Endometrial microvascular endothelial cells (primary cell): ENCODE results near the gene TMEM95. TPM values are rescaled to one million over a fixed set of nuclear protein-coding genes. Genes with fewer than 3 reads are reported as not detected.

ENCODE experiments used
- in situ Hi-C: cut with HindIII; loops from 2 replicates; pipeline ENCODE4 v1.10.0; 2017; ENCODE audit warnings: low sequenced_read_pairs, low pct_unique_long_range_greater_than_20kb; ENCODE audit errors: inconsistent ontology term
- total RNA-seq: library from RNA; depleted of rRNA; stranded (reverse); fragments of >200 nt; gene quantifications from one replicate; pipeline ENCODE4 v1.2.3, GENCODE V29; 2015; ENCODE audit errors: inconsistent ontology term

Gene TMEM95
- total RNA-seq, 1 donor from 2014 or later: not detected

- in situ Hi-C loops: no loop called here
These were observed 38.9 kb downstream of the TMEM95 start for GRCh38 chr17:7393613-7394451.

GRCh38 chr17:7394452-7395191, 39.7 kb downstream of the TMEM95 start, which contains the start of gene PLSCR3:
TSS of gene PLSCR3 (minus strand) at chr17:7394525. CDS start at chr17:7394110, 415 bp downstream.
- in situ Hi-C loops: no loop called here

- in situ Hi-C loops: no loop called here
These were observed 41.2 kb downstream of the TMEM95 start for GRCh38 chr17:7396147-7396546.

- in situ Hi-C loops: no loop called here
These were observed 43.7 kb downstream of the TMEM95 start for GRCh38 chr17:7398612-7399011.

GRCh38 chr17:7403043-7403726, 48.2 kb downstream of the TMEM95 start:
- in situ Hi-C loops: no loop called here

- in situ Hi-C loops: no loop called here
These were observed 48.7 kb downstream of the TMEM95 start for GRCh38 chr17:7403727-7403976.

GRCh38 chr17:7403977-7404736, 49.2 kb downstream of the TMEM95 start, which contains the start of gene TMEM256:
TSS of gene TMEM256 (minus strand) at chr17:7404097. CDS start at chr17:7404084, 13 bp downstream.
- in situ Hi-C loops: no loop called here

- in situ Hi-C loops: no loop called here
These were observed 49.9 kb downstream of the TMEM95 start for GRCh38 chr17:7404737-7405349.

GRCh38 chr17:7405350-7406234, 50.6 kb downstream of the TMEM95 start:
- in situ Hi-C loops: no loop called here

- in situ Hi-C loops: no loop called here
These were observed 51.4 kb downstream of the TMEM95 start for GRCh38 chr17:7406235-7406825.

Other genes with a start within 250 kb of the TMEM95 start
- not detected for gene ASGR2, start 240.3 kb upstream of the TMEM95 start, total RNA-seq
- not detected for gene ASGR1, start 175.8 kb upstream of the TMEM95 start, total RNA-seq
- gene DLG4, start 135.3 kb upstream of the TMEM95 start, total RNA-seq: 5.9 TPM
- gene ACADVL, start 135.2 kb upstream of the TMEM95 start, total RNA-seq: 357 TPM
- 31.8 TPM for gene DVL2, start 120.6 kb upstream of the TMEM95 start, total RNA-seq
- 65.3 TPM for gene PHF23, start 115.7 kb upstream of the TMEM95 start, total RNA-seq
- 154 TPM for gene GABARAP, start 112.7 kb upstream of the TMEM95 start, total RNA-seq
- 55.9 TPM for gene CTDNEP1, start 103.4 kb upstream of the TMEM95 start, total RNA-seq
- gene ELP5, start 102.9 kb upstream of the TMEM95 start, total RNA-seq: 46.6 TPM
- gene CLDN7, start 92.7 kb upstream of the TMEM95 start, total RNA-seq: 16.4 TPM
- not detected for gene SLC2A4, start 73.4 kb upstream of the TMEM95 start, total RNA-seq
- gene YBX2, start 60.5 kb upstream of the TMEM95 start, total RNA-seq: not detected
- gene EIF5A, start 47.5 kb upstream of the TMEM95 start, total RNA-seq: 666 TPM
- 39.7 TPM for gene GPS2, start 39.8 kb upstream of the TMEM95 start, total RNA-seq
- gene NEURL4, start 25.8 kb upstream of the TMEM95 start, total RNA-seq: 15.1 TPM
- gene ACAP1, start 18.6 kb upstream of the TMEM95 start, total RNA-seq: not detected
- 7.8 TPM for gene KCTD11, start 3.0 kb upstream of the TMEM95 start, total RNA-seq
- not detected for gene TNK1, start 25.9 kb downstream of the TMEM95 start, total RNA-seq
- 55.8 TPM for gene PLSCR3, start 39.4 kb downstream of the TMEM95 start, total RNA-seq
- 109 TPM for gene TMEM256, start 48.9 kb downstream of the TMEM95 start, total RNA-seq
- gene NLGN2, start 52.7 kb downstream of the TMEM95 start, total RNA-seq: 3.4 TPM
- not detected for gene SPEM1, start 65.2 kb downstream of the TMEM95 start, total RNA-seq
- gene SPEM2, start 70.5 kb downstream of the TMEM95 start, total RNA-seq: not detected
- gene SPEM3, start 73.7 kb downstream of the TMEM95 start, total RNA-seq: not detected
- 5.2 TPM for gene TMEM102, start 80.3 kb downstream of the TMEM95 start, total RNA-seq
- not detected for gene FGF11, start 84.4 kb downstream of the TMEM95 start, total RNA-seq
- gene CHRNB1, start 89.9 kb downstream of the TMEM95 start, total RNA-seq: 14.1 TPM
- gene ZBTB4, start 124.5 kb downstream of the TMEM95 start, total RNA-seq: 23.1 TPM
- not detected for gene SLC35G6, start 126.3 kb downstream of the TMEM95 start, total RNA-seq
- 40.6 TPM for gene POLR2A, start 129.2 kb downstream of the TMEM95 start, total RNA-seq
- gene TNFSF12, start 193.9 kb downstream of the TMEM95 start, total RNA-seq: 9.5 TPM
- 2.1 TPM for gene TNFSF13, start 203.6 kb downstream of the TMEM95 start, total RNA-seq
- 113 TPM for gene SENP3, start 206.8 kb downstream of the TMEM95 start, total RNA-seq
- 22.9 TPM for gene CD68, start 224.5 kb downstream of the TMEM95 start, total RNA-seq
- 328 TPM for gene MPDU1, start 228.7 kb downstream of the TMEM95 start, total RNA-seq
- gene SOX15, start 234.9 kb downstream of the TMEM95 start, total RNA-seq: not detected